Endometrium (tissue), 2 donors: Measurements from ENCODE around the gene SNRPB.
A peak's percentile ranks its signal among the peaks of the same experiment; 100 is the strongest.
"Not testable (repeated sequence)": the region's sequence is repeated elsewhere in the genome, so short reads cannot be mapped to it uniquely, and the experiment has no call there.

Experiments
- FAIRE-seq: peaks from 2 replicates; lab custom pipeline; 2012; peaks lifted over from hg19 to GRCh38; lab: Jason Lieb, UNC
- donor health status: control.
- donor health status: control.

SNRPB gene

GRCh38 chr20:2470423-2471193 lies at the start of gene SNRPB:
Gene SNRPB (minus strand): TSS chr20:2470789. CDS start chr20:2470690, 99 bp downstream.
- peak; percentile 98 for FAIRE-seq

GRCh38 chr20:2519115-2519809 lies 48.7 kb upstream of the SNRPB start:
- FAIRE-seq = no peak

- no peak for FAIRE-seq
Observed at GRCh38 chr20:2518558-2518957, 48.0 kb upstream of the SNRPB start.

GRCh38 chr20:2518096-2518495 lies 47.5 kb upstream of the SNRPB start:
- no peak for FAIRE-seq

GRCh38 chr20:2516399-2516798 lies 45.8 kb upstream of the SNRPB start:
- FAIRE-seq = no peak

- no peak for FAIRE-seq
Observed at GRCh38 chr20:2515203-2515602, 44.6 kb upstream of the SNRPB start.

GRCh38 chr20:2509794-2510193 lies 39.2 kb upstream of the SNRPB start:
- no peak for FAIRE-seq

GRCh38 chr20:2509468-2509781 lies 38.8 kb upstream of the SNRPB start:
- no peak for FAIRE-seq

- no peak for FAIRE-seq
Observed at GRCh38 chr20:2508631-2509467, 38.3 kb upstream of the SNRPB start, which contains the start of gene ZNF343. Gene ZNF343 (minus strand): TSS chr20:2508915. CDS start chr20:2493895, 15,020 bp downstream.

- no peak for FAIRE-seq
Observed at GRCh38 chr20:2507875-2508630, 37.5 kb upstream of the SNRPB start.

- no peak for FAIRE-seq
Observed at GRCh38 chr20:2507464-2507863, 36.9 kb upstream of the SNRPB start.

- not testable (repeated sequence) for FAIRE-seq
Observed at GRCh38 chr20:2506426-2506825, 35.8 kb upstream of the SNRPB start.

- not testable (repeated sequence) for FAIRE-seq
Observed at GRCh38 chr20:2504803-2505202, 34.2 kb upstream of the SNRPB start.

GRCh38 chr20:2502808-2503384 lies 32.3 kb upstream of the SNRPB start:
- FAIRE-seq = not testable (repeated sequence)

GRCh38 chr20:2485661-2486060 lies 15.1 kb upstream of the SNRPB start:
- FAIRE-seq = no peak

- no peak for FAIRE-seq
Observed at GRCh38 chr20:2485080-2485479, 14.5 kb upstream of the SNRPB start.

GRCh38 chr20:2483504-2483903 lies 12.9 kb upstream of the SNRPB start:
- FAIRE-seq = no peak

GRCh38 chr20:2480381-2480780 lies 9.8 kb upstream of the SNRPB start:
- FAIRE-seq = no peak

- no peak for FAIRE-seq
Observed at GRCh38 chr20:2476742-2477615, 6.4 kb upstream of the SNRPB start.
